GM20000 (cell line): ENCODE data around the gene WBP4.
"Not testable (repeated sequence)": the region's sequence is repeated elsewhere in the genome, so short reads cannot be mapped to it uniquely, and the experiment has no call there.

Source experiments
- DNase-seq: peaks from one replicate; pipeline ENCODE4 v3.0.0; 2012; ENCODE audit warnings: low spot score
- CTCF ChIP-seq: IDR thresholded peaks from 2 replicates; pipeline ENCODE4 v1.5.1; 2012; ENCODE audit warnings: mild to moderate bottlenecking, control low read depth; ENCODE audit errors: extremely low read depth, missing control alignments

Gene WBP4

GRCh38 chr13:41032691-41033376 is 28.5 kb upstream of the WBP4 start:
- TF ChIP-seq CTCF = no peak
- no peak for DNase-seq

- TF ChIP-seq CTCF = no peak
- no peak for DNase-seq
These were observed 26.9 kb upstream of the WBP4 start for GRCh38 chr13:41034382-41034781.

GRCh38 chr13:41034881-41035280 is 26.4 kb upstream of the WBP4 start:
- TF ChIP-seq CTCF = no peak
- DNase-seq = no peak

- DNase-seq = not testable (repeated sequence)
These were observed 24.8 kb upstream of the WBP4 start for GRCh38 chr13:41036557-41036956.

- no peak for DNase-seq
- TF ChIP-seq CTCF = no peak
These were observed 21.6 kb upstream of the WBP4 start for GRCh38 chr13:41039746-41040145.

- no peak for DNase-seq
- TF ChIP-seq CTCF = no peak
These were observed 20.6 kb upstream of the WBP4 start for GRCh38 chr13:41040584-41041334.

GRCh38 chr13:41042419-41042818 is 18.9 kb upstream of the WBP4 start:
- not testable (repeated sequence) for DNase-seq

- DNase-seq = no peak
These were observed 12.7 kb upstream of the WBP4 start for GRCh38 chr13:41048640-41049039.

More at GRCh38 chr13:41048640-41049039, 12.7 kb upstream of the WBP4 start:
- no peak for TF ChIP-seq CTCF
